Ovary (tissue), 3 donors: ENCODE measurements around the gene TLE5.

Experiments
- EP300 ChIP-seq: sonication (generic); formaldehyde crosslinking; IDR thresholded peaks from one replicate; pipeline ENCODE4 v1.6.1; 2017; ENCODE audit warnings: antibody characterized with exemption
- TF ChIP-seq, protein P1 (sequence below), 3 donors: fragments of 450-650 bp in 2 of 3; fragments of 200-600 bp in 1 of 3; IDR thresholded peaks; one replicate each; pipeline versions ENCODE4 v1.5.1 to v1.8.0; 2016 to 2022; ENCODE audit warnings: antibody characterized with exemption in 3 of 3, mild to moderate bottlenecking in 1 of 3
- donor health status: DM: no; HTN: no; CAD: no.

DNA sequence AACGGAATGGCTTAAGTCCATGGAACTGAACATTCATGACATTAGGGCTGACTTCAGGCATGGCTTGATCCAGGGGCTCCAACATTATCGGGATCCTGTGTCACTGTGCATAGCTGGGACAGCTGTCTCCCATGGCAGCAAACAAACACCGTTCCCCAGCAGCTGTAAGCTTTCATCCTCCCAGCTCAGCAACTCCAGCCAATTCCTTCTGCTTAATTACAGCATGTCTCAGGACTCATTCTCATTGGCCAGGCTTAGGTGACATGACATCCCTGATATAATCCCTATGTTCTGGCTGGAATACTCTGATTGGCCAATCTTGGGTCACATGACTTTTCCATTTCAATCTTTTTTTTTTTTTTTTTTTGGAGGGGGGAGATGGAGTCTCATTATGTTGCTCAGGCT, 10.9 kb upstream of the TLE5 start:
- peak; percentile 40 for TF ChIP-seq EP300
- TF ChIP-seq, protein P1, sequence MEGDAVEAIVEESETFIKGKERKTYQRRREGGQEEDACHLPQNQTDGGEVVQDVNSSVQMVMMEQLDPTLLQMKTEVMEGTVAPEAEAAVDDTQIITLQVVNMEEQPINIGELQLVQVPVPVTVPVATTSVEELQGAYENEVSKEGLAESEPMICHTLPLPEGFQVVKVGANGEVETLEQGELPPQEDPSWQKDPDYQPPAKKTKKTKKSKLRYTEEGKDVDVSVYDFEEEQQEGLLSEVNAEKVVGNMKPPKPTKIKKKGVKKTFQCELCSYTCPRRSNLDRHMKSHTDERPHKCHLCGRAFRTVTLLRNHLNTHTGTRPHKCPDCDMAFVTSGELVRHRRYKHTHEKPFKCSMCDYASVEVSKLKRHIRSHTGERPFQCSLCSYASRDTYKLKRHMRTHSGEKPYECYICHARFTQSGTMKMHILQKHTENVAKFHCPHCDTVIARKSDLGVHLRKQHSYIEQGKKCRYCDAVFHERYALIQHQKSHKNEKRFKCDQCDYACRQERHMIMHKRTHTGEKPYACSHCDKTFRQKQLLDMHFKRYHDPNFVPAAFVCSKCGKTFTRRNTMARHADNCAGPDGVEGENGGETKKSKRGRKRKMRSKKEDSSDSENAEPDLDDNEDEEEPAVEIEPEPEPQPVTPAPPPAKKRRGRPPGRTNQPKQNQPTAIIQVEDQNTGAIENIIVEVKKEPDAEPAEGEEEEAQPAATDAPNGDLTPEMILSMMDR (IDR thresholded peaks at IDR 0.05) = no peak
